Nephron (organoid): ENCODE results near the gene TMTC3.

Experiments
- H3K27ac Mint-ChIP-seq, 3 experiments: 2 replicates each; pipeline ENCODE4 v1.8.0; 2020; ENCODE audit warnings: mixed read lengths in 3 of 3, mild to moderate bottlenecking in 2 of 3, moderate library complexity in 1 of 3
- H3K27me3 Mint-ChIP-seq: 2 replicates; pipeline ENCODE4 v1.8.0; 2021; ENCODE audit warnings: low read depth, mild to moderate bottlenecking, moderate library complexity, mixed read lengths
- H3K36me3 Mint-ChIP-seq: 2 replicates; pipeline ENCODE4 v1.8.0; 2020; ENCODE audit warnings: low read depth, mixed read lengths
- H3K4me1 Mint-ChIP-seq: 2 replicates; pipeline ENCODE4 v1.8.0; 2020; ENCODE audit warnings: mixed read lengths
- H3K4me3 Mint-ChIP-seq, 3 experiments: 2 replicates each; pipeline ENCODE4 v1.8.0; 2020; ENCODE audit warnings: mild to moderate bottlenecking in 3 of 3, mixed read lengths in 3 of 3, moderate library complexity in 2 of 3
- H3K9me3 Mint-ChIP-seq: 2 replicates; pipeline ENCODE4 v1.8.0; 2020; ENCODE audit warnings: mixed read lengths
- CTCF ChIP-seq, 3 experiments: fragments of 200-600 bp; sonication (generic); IDR thresholded peaks; one replicate each; pipeline ENCODE4 v1.5.0; 2021; ENCODE audit warnings: antibody characterized with exemption in 3 of 3; ENCODE audit not compliant: unreplicated experiment in 3 of 3

The TMTC3 gene

GRCh38 chr12:88228720-88229119 is 86.6 kb downstream of the TMTC3 start:
- no peak for TF ChIP-seq CTCF (IDR thresholded peaks at IDR 0.05; ENCODE audit: unreplicated experiment in 3 of 3)
- no peaks in the 10 kb centered on the region for H3K36me3 Mint-ChIP-seq
- no peak overlapping the region for H3K4me3 Mint-ChIP-seq
- H3K27ac Mint-ChIP-seq = no peak overlapping the region
- H3K9me3 Mint-ChIP-seq = peaks cover 14% of the 10 kb centered on the region
- no peaks in the 10 kb centered on the region for H3K4me1 Mint-ChIP-seq
- no peaks in the 10 kb centered on the region for H3K27me3 Mint-ChIP-seq

DNA sequence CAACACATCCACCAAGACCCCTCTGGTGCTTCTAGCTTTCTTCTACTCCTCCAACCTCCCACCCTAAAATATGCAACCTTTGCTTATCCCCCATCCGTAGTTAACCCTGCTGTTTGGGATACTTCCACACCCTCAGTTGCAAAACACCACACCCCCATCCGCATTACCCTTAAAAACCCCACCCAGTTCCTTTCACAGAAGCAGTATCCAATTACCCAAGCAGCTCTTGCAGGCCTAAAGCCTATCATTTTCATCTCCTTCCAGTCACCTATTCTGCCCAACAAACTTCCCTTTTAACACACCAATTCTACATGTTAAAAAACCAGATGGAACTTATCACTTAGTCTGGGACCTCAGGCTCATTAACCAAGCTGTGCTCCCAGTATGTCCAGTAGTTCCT is 88.2 kb downstream of the TMTC3 start:
- H3K4me1 Mint-ChIP-seq = no peaks in the 10 kb centered on the region
- no peak overlapping the region for H3K27ac Mint-ChIP-seq
- H3K9me3 Mint-ChIP-seq = peaks cover 9% of the 10 kb centered on the region
- no peak overlapping the region for H3K4me3 Mint-ChIP-seq
- no peaks in the 10 kb centered on the region for H3K27me3 Mint-ChIP-seq
- TF ChIP-seq CTCF (IDR thresholded peaks at IDR 0.05; ENCODE audit: unreplicated experiment in 3 of 3) = no peak
- no peaks in the 10 kb centered on the region for H3K36me3 Mint-ChIP-seq

- TF ChIP-seq CTCF (IDR thresholded peaks at IDR 0.05; ENCODE audit: unreplicated experiment in 3 of 3) = no peak
- Mint-ChIP-seq H3K9me3 (peaks cover 3% of the 10 kb centered on the region), H3K27me3 (no peaks in the 10 kb centered on the region), H3K27ac (no peak overlapping the region), H3K4me3 (no peak overlapping the region), H3K4me1 (no peaks in the 10 kb centered on the region), H3K36me3 (no peaks in the 10 kb centered on the region)
These were observed 93.2 kb downstream of the TMTC3 start for GRCh38 chr12:88235183-88235833.

GRCh38 chr12:88237954-88238353 is 95.8 kb downstream of the TMTC3 start:
- H3K27ac Mint-ChIP-seq = no peak overlapping the region
- no peaks in the 10 kb centered on the region for H3K4me1 Mint-ChIP-seq
- no peaks in the 10 kb centered on the region for H3K27me3 Mint-ChIP-seq
- H3K9me3 Mint-ChIP-seq = peaks cover 3% of the 10 kb centered on the region
- no peaks in the 10 kb centered on the region for H3K36me3 Mint-ChIP-seq
- no peak overlapping the region for H3K4me3 Mint-ChIP-seq
- TF ChIP-seq CTCF (IDR thresholded peaks at IDR 0.05; ENCODE audit: unreplicated experiment in 3 of 3) = no peak

DNA sequence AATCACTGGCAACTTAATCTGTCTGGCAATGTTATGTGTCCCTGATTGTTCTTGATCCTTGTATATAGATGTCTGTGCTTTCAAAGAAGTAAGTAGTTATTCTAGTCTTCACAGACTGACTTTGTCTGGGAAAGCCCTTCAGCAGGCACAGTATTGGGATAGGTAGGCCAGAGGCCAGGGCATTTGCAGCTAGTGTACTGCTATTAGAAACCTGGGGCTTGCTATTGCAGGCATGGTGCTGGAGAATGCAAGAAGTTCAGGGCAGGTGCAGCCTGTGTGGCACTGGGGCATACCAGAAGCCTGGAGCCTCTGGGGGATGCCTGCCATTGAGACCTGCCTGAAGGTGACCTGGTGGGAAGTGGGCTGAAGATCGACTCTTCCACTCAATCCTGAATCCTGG is 96.3 kb downstream of the TMTC3 start:
- Mint-ChIP-seq H3K27ac (no peak overlapping the region), H3K4me1 (no peaks in the 10 kb centered on the region), H3K4me3 (no peak overlapping the region), H3K9me3 (peaks cover 3% of the 10 kb centered on the region), H3K36me3 (no peaks in the 10 kb centered on the region), H3K27me3 (no peaks in the 10 kb centered on the region)
- no peak for TF ChIP-seq CTCF (IDR thresholded peaks at IDR 0.05; ENCODE audit: unreplicated experiment in 3 of 3)

DNA sequence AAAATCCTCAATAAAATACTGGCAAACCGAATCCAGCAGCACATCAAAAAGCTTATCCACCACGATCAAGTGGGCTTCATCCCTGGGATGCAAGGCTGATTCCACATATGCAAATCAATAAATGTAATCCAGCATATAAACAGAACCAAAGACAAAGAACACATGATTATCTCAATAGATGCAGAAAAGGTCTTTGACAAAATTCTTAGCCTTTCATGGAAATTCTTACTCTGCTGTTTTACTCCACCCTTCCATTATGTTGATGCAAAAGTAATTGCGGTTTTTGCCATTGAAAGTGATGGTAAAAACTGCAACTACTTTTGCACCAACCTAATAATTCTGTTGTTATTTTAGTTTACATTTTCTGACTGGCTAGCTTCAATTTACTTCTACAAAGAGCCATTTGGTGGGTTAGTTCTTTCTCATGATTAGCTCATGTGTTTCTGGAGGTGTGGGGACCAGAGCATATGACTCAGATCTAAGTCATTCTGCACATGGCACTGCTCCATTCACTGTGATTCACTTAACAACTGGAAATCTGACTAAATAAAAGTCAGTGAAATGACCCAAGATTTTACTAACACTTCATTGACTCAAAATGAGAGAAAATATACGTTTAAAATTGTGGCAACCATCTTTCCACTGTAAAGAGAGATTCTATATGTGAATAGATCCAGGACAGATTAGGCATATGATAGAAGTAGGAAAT is 99.9 kb downstream of the TMTC3 start:
- no peaks in the 10 kb centered on the region for H3K4me1 Mint-ChIP-seq
- H3K9me3 Mint-ChIP-seq = peaks cover 3% of the 10 kb centered on the region
- H3K27ac Mint-ChIP-seq = no peak overlapping the region
- no peaks in the 10 kb centered on the region for H3K36me3 Mint-ChIP-seq
- H3K27me3 Mint-ChIP-seq = no peaks in the 10 kb centered on the region
- TF ChIP-seq CTCF (IDR thresholded peaks at IDR 0.05; ENCODE audit: unreplicated experiment in 3 of 3) = no peak
- no peak overlapping the region for H3K4me3 Mint-ChIP-seq
